HG02840 (cell line): ENCODE measurements around the gene STK35.

Experiments used
- ATAC-seq: cut with Tn5 transposase; IDR thresholded peaks from one replicate; pipeline ENCODE4 v1.9.1; 2021; ENCODE audit warnings: mild to moderate bottlenecking, moderate library complexity, moderate number of reproducible peaks; ENCODE audit not compliant: unreplicated experiment, low FRiP score

Gene STK35

GRCh38 chr20:2132461-2132901, 30.9 kb downstream of the STK35 start:
- no peak for ATAC-seq

- ATAC-seq: no peak
Observed at GRCh38 chr20:2133318-2134183, 31.9 kb downstream of the STK35 start.

GRCh38 chr20:2135013-2135412, 33.4 kb downstream of the STK35 start:
- no peak for ATAC-seq

GRCh38 chr20:2136275-2136674, 34.6 kb downstream of the STK35 start:
- no peak for ATAC-seq

- no peak for ATAC-seq
Observed at GRCh38 chr20:2137552-2138201, 36.0 kb downstream of the STK35 start.

- no peak for ATAC-seq
Observed at GRCh38 chr20:2138396-2138795, 36.8 kb downstream of the STK35 start.

GRCh38 chr20:2139250-2139649, 37.6 kb downstream of the STK35 start:
- no peak for ATAC-seq

- no peak for ATAC-seq
Observed at GRCh38 chr20:2139736-2140135, 38.1 kb downstream of the STK35 start.

GRCh38 chr20:2140561-2140960, 38.9 kb downstream of the STK35 start:
- no peak for ATAC-seq

- no peak for ATAC-seq
Observed at GRCh38 chr20:2141600-2142575, 40.3 kb downstream of the STK35 start.

- ATAC-seq: no peak
Observed at GRCh38 chr20:2142649-2143048, 41.0 kb downstream of the STK35 start.

GRCh38 chr20:2143594-2143993, 42.0 kb downstream of the STK35 start:
- ATAC-seq: no peak

- no peak for ATAC-seq
Observed at GRCh38 chr20:2144850-2145249, 43.2 kb downstream of the STK35 start.

- ATAC-seq: no peak
Observed at GRCh38 chr20:2145376-2145775, 43.7 kb downstream of the STK35 start.

- ATAC-seq: no peak
Observed at GRCh38 chr20:2146080-2146867, 44.6 kb downstream of the STK35 start.

- no peak for ATAC-seq
Observed at GRCh38 chr20:2149507-2149906, 47.9 kb downstream of the STK35 start.

GRCh38 chr20:2150660-2151059, 49.0 kb downstream of the STK35 start:
- ATAC-seq: no peak

GRCh38 chr20:2151858-2152281, 50.2 kb downstream of the STK35 start:
- ATAC-seq: no peak

GRCh38 chr20:2152317-2152716, 50.7 kb downstream of the STK35 start:
- no peak for ATAC-seq

GRCh38 chr20:2153326-2153725, 51.7 kb downstream of the STK35 start:
- ATAC-seq: no peak
